HG03575 (cell line): Measurements from ENCODE around the gene CUL5.
A peak's percentile ranks its signal among the peaks of the same experiment; 100 is the strongest.
"Not testable (repeated sequence)": the region's sequence is repeated elsewhere in the genome, so short reads cannot be mapped to it uniquely, and the experiment has no call there.

ENCODE experiments used
- ATAC-seq: cut with Tn5 transposase; IDR thresholded peaks from one replicate; pipeline ENCODE4 v1.9.1; 2021; ENCODE audit not compliant: unreplicated experiment, insufficient number of reproducible peaks, low FRiP score; ENCODE audit errors: extremely low read depth

CUL5 gene

GRCh38 chr11:108093128-108093904 is 84.6 kb downstream of the CUL5 start:
- ATAC-seq, result no peak

GRCh38 chr11:108097179-108097578 is 88.5 kb downstream of the CUL5 start:
- ATAC-seq, result no peak

- no peak for ATAC-seq
Measured at GRCh38 chr11:108101090-108101775, 92.5 kb downstream of the CUL5 start.

GRCh38 chr11:108111126-108111525 is 102.4 kb downstream of the CUL5 start:
- ATAC-seq, result no peak

GRCh38 chr11:108112057-108112456 is 103.4 kb downstream of the CUL5 start:
- ATAC-seq, result no peak

- ATAC-seq, result no peak
Measured at GRCh38 chr11:108115500-108116140, 106.9 kb downstream of the CUL5 start.

- no peak for ATAC-seq
Measured at GRCh38 chr11:108117746-108118371, 109.2 kb downstream of the CUL5 start.

GRCh38 chr11:108120936-108121273 is 112.2 kb downstream of the CUL5 start:
- not testable (repeated sequence) for ATAC-seq

GRCh38 chr11:108121274-108122155 is 112.8 kb downstream of the CUL5 start, which contains the start of gene ACAT1:
ACAT1 (plus strand) TSS chr11:108121567; CDS start chr11:108121607, 40 bp downstream.
- peak; percentile 59 for ATAC-seq

GRCh38 chr11:108122166-108122628 is 113.5 kb downstream of the CUL5 start:
- no peak for ATAC-seq

- no peak for ATAC-seq
Measured at GRCh38 chr11:108125096-108125495, 116.4 kb downstream of the CUL5 start.

- ATAC-seq, result no peak
Measured at GRCh38 chr11:108128772-108129171, 120.1 kb downstream of the CUL5 start.

GRCh38 chr11:108131993-108132392 is 123.3 kb downstream of the CUL5 start:
- no peak for ATAC-seq

GRCh38 chr11:108132993-108133538 is 124.4 kb downstream of the CUL5 start:
- ATAC-seq, result not testable (repeated sequence)

GRCh38 chr11:108135845-108136544 is 127.3 kb downstream of the CUL5 start:
- ATAC-seq, result no peak

- no peak for ATAC-seq
Measured at GRCh38 chr11:108137212-108137611, 128.5 kb downstream of the CUL5 start.

- no peak for ATAC-seq
Measured at GRCh38 chr11:108142304-108142703, 133.6 kb downstream of the CUL5 start.

GRCh38 chr11:108144615-108145014 is 135.9 kb downstream of the CUL5 start:
- ATAC-seq, result no peak
